A549 (cell line): ENCODE measurements around the gene C4orf54. TPM values are rescaled to one million over a fixed set of nuclear protein-coding genes. Genes with fewer than 3 reads are reported as not detected.

Experiments
- ATAC-seq, 2 experiments: fragments of 200-7000 bp in 1 of 2; fragments of >200 bp in 1 of 2; cut with Nextera tagmentation in 1 of 2; cut with Tn5 transposase in 1 of 2; 3 replicates each; pipeline versions ENCODE4 v1.8.0 to v1.9.1; 2018 to 2020; ENCODE audit warnings: mild to moderate bottlenecking in 1 of 2, moderate library complexity in 1 of 2
- CTCF ChIA-PET: fragments of 300-600 bp; sonication (Branson Sonifier 250); formaldehyde crosslinking; extraction: SDS; loops from one replicate; lab custom pipeline; 2021; ENCODE audit warnings: antibody characterized with exemption, inconsistent platforms; lab: Yijun Ruan, JAX
- POLR2A ChIA-PET: fragments of 350-600 bp; formaldehyde crosslinking; extraction: SDS; loops from one replicate; lab custom pipeline; 2021; ENCODE audit warnings: antibody characterized with exemption, inconsistent platforms; lab: Yijun Ruan, JAX
- DNase-seq, 2 experiments: peaks; one replicate each; pipeline versions ENCODE4 v3.0.0 to v3.0.0-alpha.2; 2011 to 2016; ENCODE audit warnings: low read depth in 1 of 2, low spot score in 1 of 2
- FAIRE-seq: peaks from 2 replicates; lab custom pipeline; 2011; peaks lifted over from hg19 to GRCh38; lab: Jason Lieb, UNC
- H3K27ac ChIP-seq, 2 experiments: fragments of >200 bp; sonication (Bioruptor Twin); formaldehyde crosslinking; 3 replicates each; pipeline ENCODE4 v1.5.1; 2016 to 2017
- H3K4me1 ChIP-seq: fragments of >200 bp; sonication (Bioruptor Twin); formaldehyde crosslinking; 3 replicates; pipeline ENCODE4 v1.6.1; 2016
- H3K4me2 ChIP-seq: fragments of >200 bp; sonication (Bioruptor Twin); formaldehyde crosslinking; 3 replicates; pipeline ENCODE4 v1.6.1; 2016
- H3K4me3 ChIP-seq: fragments of >200 bp; sonication (Bioruptor Twin); formaldehyde crosslinking; 3 replicates; pipeline ENCODE4 v1.5.1; 2016
- H3K9me3 ChIP-seq: fragments of >200 bp; sonication (Bioruptor Twin); formaldehyde crosslinking; 3 replicates; pipeline ENCODE4 v1.6.1; 2016
- CBX2 ChIP-seq: fragments of 200-600 bp; sonication (generic); IDR thresholded peaks from 2 replicates; pipeline ENCODE4 v1.6.1; 2016; ENCODE audit warnings: low read depth, mild to moderate bottlenecking, borderline replicate concordance
- CBX8 ChIP-seq: fragments of 200-600 bp; sonication (generic); IDR thresholded peaks from 2 replicates; pipeline ENCODE4 v1.6.1; 2016
- CTCF ChIP-seq: fragments of >200 bp; sonication (Bioruptor Twin); formaldehyde crosslinking; IDR thresholded peaks from 3 replicates; pipeline ENCODE4 v1.5.1; 2016
- EP300 ChIP-seq, 2 experiments: fragments of >200 bp; sonication (Bioruptor Twin); formaldehyde crosslinking; IDR thresholded peaks; 2 replicates in 1 of 2; 3 replicates in 1 of 2; pipeline ENCODE4 v1.6.1; 2016 to 2017
- FOSB ChIP-seq: fragments of 250-450 bp; sonication (Bioruptor Pico); IDR thresholded peaks from 2 replicates; pipeline ENCODE4 v1.5.0; 2020; ENCODE audit warnings: mild to moderate bottlenecking, moderate library complexity
- FOSL2 ChIP-seq, 2 experiments: fragments of 450-650 bp in 1 of 2; fragments of >200 bp in 1 of 2; sonication (Bioruptor Twin) in 1 of 2; formaldehyde crosslinking; IDR thresholded peaks; 2 replicates each; pipeline versions ENCODE4 v1.5.0 to v1.6.1; 2016 to 2020; ENCODE audit warnings: mild to moderate bottlenecking in 1 of 2, moderate library complexity in 1 of 2
- FOXS1 ChIP-seq: fragments of 250-450 bp; sonication (Bioruptor Pico); IDR thresholded peaks from 2 replicates; pipeline ENCODE4 v1.5.0; 2020; ENCODE audit warnings: mild to moderate bottlenecking, moderate library complexity
- GATA3 ChIP-seq: IDR thresholded peaks from 2 replicates; pipeline ENCODE4 v1.6.1; 2012; ENCODE audit warnings: borderline replicate concordance
- HDAC2 ChIP-seq: fragments of 200-600 bp; sonication (generic); IDR thresholded peaks from 2 replicates; pipeline ENCODE4 v1.6.1; 2016
- HMGXB4 ChIP-seq: fragments of 250-450 bp; sonication (Bioruptor Pico); IDR thresholded peaks from 2 replicates; pipeline ENCODE4 v1.5.0; 2021; ENCODE audit warnings: mild to moderate bottlenecking, moderate library complexity, borderline replicate concordance
- HOXA7 ChIP-seq: fragments of 250-450 bp; sonication (Bioruptor Pico); IDR thresholded peaks from 2 replicates; pipeline ENCODE4 v1.5.0; 2020; ENCODE audit warnings: mild to moderate bottlenecking, moderate library complexity
- HOXB5 ChIP-seq: fragments of 250-450 bp; sonication (Bioruptor Pico); IDR thresholded peaks from 2 replicates; pipeline ENCODE4 v1.5.0; 2020; ENCODE audit warnings: mild to moderate bottlenecking, moderate library complexity
- JUNB ChIP-seq: fragments of >200 bp; sonication (Bioruptor Twin); formaldehyde crosslinking; IDR thresholded peaks from 2 replicates; pipeline ENCODE4 v1.6.1; 2016
- KDM1A ChIP-seq: fragments of 200-600 bp; sonication (generic); IDR thresholded peaks from 2 replicates; pipeline ENCODE4 v1.6.1; 2016; ENCODE audit warnings: low read depth, mild to moderate bottlenecking
- MAX ChIP-seq: IDR thresholded peaks from 2 replicates; pipeline ENCODE4 v1.6.1; 2012
- MAZ ChIP-seq: fragments of 150-350 bp; IDR thresholded peaks from 2 replicates; pipeline ENCODE4 v1.6.1; 2014; ENCODE audit warnings: antibody characterized with exemption, low read depth, low read length, borderline replicate concordance
- NPAS2 ChIP-seq: fragments of 250-450 bp; sonication (Bioruptor Pico); IDR thresholded peaks from 2 replicates; pipeline ENCODE4 v1.8.0; 2022; ENCODE audit warnings: mild to moderate bottlenecking, moderate library complexity, borderline replicate concordance
- NR3C1 ChIP-seq: fragments of >200 bp; sonication (Bioruptor Twin); formaldehyde crosslinking; IDR thresholded peaks from 3 replicates; pipeline ENCODE4 v1.6.1; 2017
- PBX3 ChIP-seq: IDR thresholded peaks from 2 replicates; pipeline ENCODE4 v1.6.1; 2012
- PHF8 ChIP-seq: fragments of 200-600 bp; sonication (generic); IDR thresholded peaks from 2 replicates; pipeline ENCODE4 v1.6.1; 2016; ENCODE audit warnings: low read depth, mild to moderate bottlenecking, antibody characterized with exemption, moderate library complexity, borderline replicate concordance
- POLR2AphosphoS2 ChIP-seq: conservative IDR thresholded peaks from 2 replicates; pipeline ENCODE4 v1.6.1; 2012; ENCODE audit warnings: low read length, improper control_type of control experiment, inconsistent platforms
- SMC3 ChIP-seq: fragments of >200 bp; sonication (Bioruptor Twin); formaldehyde crosslinking; IDR thresholded peaks from 3 replicates; pipeline ENCODE4 v1.6.1; 2018; ENCODE audit warnings: inconsistent platforms
- SREBF2 ChIP-seq: fragments of 450-650 bp; IDR thresholded peaks from 2 replicates; pipeline ENCODE4 v1.6.1; 2014; ENCODE audit warnings: mild to moderate bottlenecking, moderate library complexity
- ZC3H11A ChIP-seq: fragments of 450-650 bp; IDR thresholded peaks from 2 replicates; pipeline ENCODE4 v1.6.1; 2014; ENCODE audit warnings: antibody characterized with exemption, mild to moderate bottlenecking
- ZSCAN20 ChIP-seq: fragments of 250-450 bp; sonication (Bioruptor Pico); IDR thresholded peaks from 2 replicates; pipeline ENCODE4 v1.8.0; 2022; ENCODE audit warnings: mild to moderate bottlenecking, moderate library complexity
- WGBS: methylation state at CpG from one replicate; pipeline ENCODE4 v1.1.6; 2017; ENCODE audit errors: missing lambda C conversion rate; 5-methylcytosine and 5-hydroxymethylcytosine counted together
- polyA plus RNA-seq, 4 experiments: library from polyadenylated mRNA; depleted of rRNA in 3 of 4; stranded (reverse); fragments of >200 nt; fragmentation: RNase III in 1 of 4; extraction: RNeasy Plus Mini Kit Qiagen cat#74134 plus additional on column Dnase treatment in 1 of 4; gene quantifications; 2 replicates in 3 of 4; 3 replicates in 1 of 4; pipeline ENCODE4 v1.2.3, GENCODE V29; 2011 to 2017

The C4orf54 gene
- polyA plus RNA-seq, 2 of the 4 experiments (the other 2 are of a cell fraction): not detected

GRCh38 chr4:99690990-99691389, 33.4 kb upstream of the C4orf54 start:
- H3K4me1 ChIP-seq: no peaks in the 10 kb centered on the region
- no peak for FAIRE-seq
- no peak overlapping the region for H3K27ac ChIP-seq
- H3K4me3 ChIP-seq: no peak overlapping the region
- no peak for ATAC-seq
- TF ChIP-seq ZC3H11A: no peak
- TF ChIP-seq FOSB: no peak
- TF ChIP-seq KDM1A: no peak
- TF ChIP-seq SREBF2: no peak
- TF ChIP-seq MAX: no peak
- TF ChIP-seq HMGXB4 (CRISPR knock-in tag): no peak
- TF ChIP-seq MAZ: no peak
- no peak for TF ChIP-seq GATA3
- no peak for TF ChIP-seq ZSCAN20 (CRISPR knock-in tag)
- TF ChIP-seq POLR2AphosphoS2: no peak
- TF ChIP-seq FOSL2 (IDR thresholded peaks at IDR 0.05): no peak
- no peak for TF ChIP-seq FOSL2 (CRISPR knock-in tag; IDR thresholded peaks at IDR 0.05)
- TF ChIP-seq PHF8: no peak
- TF ChIP-seq SMC3: no peak
- TF ChIP-seq PBX3: no peak
- TF ChIP-seq CTCF: no peak
- no peak for TF ChIP-seq NR3C1
- TF ChIP-seq FOXS1: no peak
- H3K4me2 ChIP-seq: no peak overlapping the region
- H3K9me3 ChIP-seq: no peaks in the 10 kb centered on the region
- ChIA-PET CTCF (no interaction called here), POLR2A (no interaction called here)
- no peak for DNase-seq

- DNase-seq (no peak), ATAC-seq (no peak), FAIRE-seq (no peak)
- Histone ChIP-seq H3K4me3 (no peak overlapping the region), H3K9me3 (no peaks in the 10 kb centered on the region), H3K4me2 (no peak overlapping the region), H3K27ac (no peak overlapping the region), H3K4me1 (no peaks in the 10 kb centered on the region)
- no peak for TF ChIP-seq SMC3
- no peak for TF ChIP-seq MAX
- no peak for TF ChIP-seq PHF8
- no peak for TF ChIP-seq MAZ
- no peak for TF ChIP-seq HOXB5 (CRISPR knock-in tag)
- TF ChIP-seq ZSCAN20 (CRISPR knock-in tag): no peak
- POLR2A ChIA-PET: no interaction called here
- CTCF ChIA-PET: no interaction called here
Measured at GRCh38 chr4:99690472-99690871, 32.8 kb upstream of the C4orf54 start.

- Histone ChIP-seq H3K4me1 (no peaks in the 10 kb centered on the region), H3K9me3 (no peaks in the 10 kb centered on the region), H3K27ac (no peak overlapping the region), H3K4me2 (no peak overlapping the region), H3K4me3 (no peak overlapping the region)
- ChIA-PET CTCF (no interaction called here), POLR2A (no interaction called here)
- TF ChIP-seq FOSB (no peak), CBX8 (no peak), POLR2AphosphoS2 (no peak), NPAS2 (CRISPR knock-in tag) (no peak), HDAC2 (no peak), JUNB (no peak), HOXA7 (no peak), CBX2 (no peak), EP300 (IDR thresholded peaks at IDR 0.05) (no peak)
- no peak for ATAC-seq
- DNase-seq: no peak
- WGBS: 0% methylated on average over 1 of the region's 1 CpG
- FAIRE-seq: no peak
Measured at GRCh38 chr4:99687120-99687519, 29.5 kb upstream of the C4orf54 start.
